ENCODE results near the gene LRRC4B. TPM values are rescaled to one million over a fixed set of nuclear protein-coding genes. Genes with fewer than 3 reads are reported as not detected.
"Not testable (repeated sequence)": the region's sequence is repeated elsewhere in the genome, so short reads cannot be mapped to it uniquely, and the experiment has no call there.

LRRC4B gene
- total RNA-seq, 6 donors from 2014 or later = 0.69 to 5.1 (median 1.7) TPM

DNA sequence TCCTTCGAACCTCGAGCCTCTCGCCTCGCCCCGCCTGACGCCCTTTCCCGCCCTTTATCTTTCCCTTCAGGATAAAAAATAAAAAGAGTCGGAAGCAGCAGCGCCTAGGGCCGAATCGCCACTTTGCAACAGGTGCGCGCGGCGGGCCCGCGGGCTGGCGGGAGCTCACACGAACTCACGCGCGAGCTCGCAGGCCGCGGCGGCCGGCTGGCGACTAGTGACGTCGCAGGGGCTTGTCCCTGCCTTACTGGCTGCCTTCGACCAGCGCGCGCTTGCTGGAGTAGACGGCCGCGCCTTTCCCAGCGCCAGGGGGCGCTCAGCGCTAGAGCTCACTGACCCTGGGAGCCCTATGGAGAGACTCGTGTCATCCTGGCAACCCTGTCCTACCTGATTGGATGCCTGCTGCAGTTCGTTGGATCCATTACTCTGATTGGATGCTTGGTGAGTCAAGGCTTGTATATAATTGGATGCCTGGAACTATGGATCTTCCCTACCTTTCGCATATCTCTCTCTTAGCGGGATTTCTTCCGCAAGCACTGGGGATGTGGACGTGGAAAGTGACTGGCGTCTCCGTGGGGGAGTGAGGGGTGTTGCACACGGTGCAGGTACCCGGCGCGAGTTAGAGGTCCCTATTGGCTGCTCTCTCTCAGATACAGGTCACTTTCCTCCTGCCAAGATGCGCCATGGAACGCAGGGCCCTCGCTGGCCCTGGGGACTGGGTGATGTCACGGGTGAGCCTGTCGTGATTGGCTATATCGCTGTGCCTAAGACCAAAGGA, 38.0 kb upstream of the LRRC4B start:
- DNase-seq = peak in 1 of 2 donors; percentile 80
- ATAC-seq (ENCODE audit: low FRiP score in 2 of 2) = peak; percentile 41 to 54
- Histone ChIP-seq H3K4me1 (peaks cover 0 to 11% (median 0%) of the 10 kb centered on the region in 4 donors), H3K4me3 (peak overlapping the region in 1 of 4 donors; percentile 5)
- 41 to 53% methylated on average over 23 to 53 of the region's 58 CpGs for WGBS, 2 donors
- not testable (repeated sequence) for H3K9me3 ChIP-seq, H3K36me3 ChIP-seq, H3K27ac ChIP-seq, H3K27me3 ChIP-seq
- peak in 2 of 6 experiments; percentile 5 to 47 for TF ChIP-seq CTCF (IDR thresholded peaks at IDR 0.05)

- H3K9me3 ChIP-seq, H3K4me3 ChIP-seq, H3K27ac ChIP-seq, DNase-seq, H3K27me3 ChIP-seq, H3K36me3 ChIP-seq: not testable (repeated sequence)
- peaks cover 0 to 11% (median 0%) of the 10 kb centered on the region in 4 donors for H3K4me1 ChIP-seq
- 46 to 87% methylated on average over 10 to 44 of the region's 56 CpGs for WGBS, 2 donors
- ATAC-seq (ENCODE audit: low FRiP score in 2 of 2) = peak in 1 of 2 donors; percentile 41
Observed at GRCh38 chr19:50604264-50605073, 36.2 kb upstream of the LRRC4B start.

GRCh38 chr19:50602935-50603334, 34.7 kb upstream of the LRRC4B start:
- DNase-seq = no peak

DNA sequence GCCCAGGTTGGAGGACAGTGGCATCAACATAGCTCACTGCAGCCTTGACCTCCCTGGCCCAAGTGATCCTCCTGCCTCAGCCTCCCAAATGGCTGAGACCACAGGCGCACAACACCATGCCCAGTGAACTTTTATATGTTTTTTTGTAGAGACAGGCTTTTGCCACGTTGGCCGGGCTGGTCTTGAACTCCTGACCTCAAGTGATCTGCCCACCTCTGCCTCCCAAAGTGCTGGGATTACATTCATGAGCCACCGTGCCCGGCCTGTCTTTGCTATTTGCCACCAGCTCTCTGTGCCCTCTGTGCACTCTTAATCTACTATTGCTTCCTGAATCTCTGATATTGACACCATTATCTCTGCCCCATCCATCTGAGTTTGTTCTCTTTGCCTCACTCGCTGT, 34.3 kb upstream of the LRRC4B start:
- H3K9me3 ChIP-seq = no peaks in the 10 kb centered on the region
- no peak for DNase-seq
- no peak for TF ChIP-seq CTCF (IDR thresholded peaks at IDR 0.05)
- TF ChIP-seq EP300 (IDR thresholded peaks at IDR 0.05) = no peak
- TF ChIP-seq POLR2AphosphoS5 (IDR thresholded peaks at IDR 0.05) = no peak
- no peak for TF ChIP-seq POLR2A (IDR thresholded peaks at IDR 0.05)
- no peak overlapping the region for H3K27ac ChIP-seq
- H3K4me1 ChIP-seq = peaks cover 0 to 2% (median 0%) of the 10 kb centered on the region in 4 donors
- no peaks in the 10 kb centered on the region for H3K36me3 ChIP-seq
- WGBS, 2 donors = 78 to 79% methylated on average over 6 of the region's 6 CpGs
- no peak overlapping the region for H3K4me3 ChIP-seq
- no peak for ATAC-seq (ENCODE audit: low FRiP score in 2 of 2)
- H3K27me3 ChIP-seq = no peaks in the 10 kb centered on the region

More at GRCh38 chr19:50602935-50603334, 34.7 kb upstream of the LRRC4B start:
- H3K27me3 ChIP-seq = no peaks in the 10 kb centered on the region
- H3K4me1 ChIP-seq = peaks cover 0 to 6% (median 0%) of the 10 kb centered on the region in 4 donors
- H3K27ac ChIP-seq = no peak overlapping the region
- no peak for ATAC-seq (ENCODE audit: low FRiP score in 2 of 2)
- WGBS, 2 donors = 80 to 82% methylated on average over 4 of the region's 4 CpGs
- TF ChIP-seq CTCF (IDR thresholded peaks at IDR 0.05) (no peak), POLR2AphosphoS5 (IDR thresholded peaks at IDR 0.05) (no peak), POLR2A (IDR thresholded peaks at IDR 0.05) (no peak), EP300 (IDR thresholded peaks at IDR 0.05) (no peak)
- no peaks in the 10 kb centered on the region for H3K9me3 ChIP-seq
- H3K4me3 ChIP-seq = no peak overlapping the region
- no peaks in the 10 kb centered on the region for H3K36me3 ChIP-seq

- TF ChIP-seq POLR2AphosphoS5 (IDR thresholded peaks at IDR 0.05) (no peak), EP300 (IDR thresholded peaks at IDR 0.05) (no peak), POLR2A (IDR thresholded peaks at IDR 0.05) (no peak), CTCF (IDR thresholded peaks at IDR 0.05) (no peak)
- Histone ChIP-seq H3K9me3 (no peaks in the 10 kb centered on the region), H3K4me1 (no peaks in the 10 kb centered on the region), H3K36me3 (no peaks in the 10 kb centered on the region), H3K4me3 (no peak overlapping the region), H3K27ac (no peak overlapping the region), H3K27me3 (no peaks in the 10 kb centered on the region)
- DNase-seq (no peak), ATAC-seq (ENCODE audit: low FRiP score in 2 of 2) (no peak)
- 78 to 84% methylated on average over 5 of the region's 5 CpGs for WGBS, 2 donors
Observed at GRCh38 chr19:50602089-50602422, 33.8 kb upstream of the LRRC4B start.

Data from upper lobe of left lung (tissue), 6 donors.